Measurements from ENCODE around the gene STK4.

STK4 gene

GRCh38 chr20:45128099-45128498 lies 161.8 kb downstream of the STK4 start:
- no peak overlapping the region for H3K27ac ChIP-seq (ENCODE audit: low read length)
- no peak overlapping the region for H3K9ac ChIP-seq (ENCODE audit: low read length)
- no peak overlapping the region for H3K4me3 ChIP-seq (ENCODE audit: low read length)
- H3K27me3 ChIP-seq (ENCODE audit: control insufficient read depth, insufficient read depth, low read length), result no peaks in the 10 kb centered on the region
- H3K36me3 ChIP-seq (ENCODE audit: control insufficient read depth, low read depth, low read length), result no peaks in the 10 kb centered on the region
- H3K4me1 ChIP-seq (ENCODE audit: control insufficient read depth, low read depth, low read length), result no peaks in the 10 kb centered on the region
- no peaks in the 10 kb centered on the region for H3K9me3 ChIP-seq (ENCODE audit: control insufficient read depth, low read depth, low read length)

Data from iPS-18a (cell line).